PC-3 (cell line): ENCODE results near the gene DTNBP1. TPM values are rescaled to one million over a fixed set of nuclear protein-coding genes. Genes with fewer than 3 reads are reported as not detected.

Experiments
- ATAC-seq: fragments of 200-7000 bp; cut with Tn5 transposase; 2 replicates; pipeline ENCODE4 v1.9.1; 2020; ENCODE audit warnings: mild to moderate bottlenecking, moderate library complexity
- BruUV-seq: library from RNA; stranded (reverse); fragments of 400-500 nt; replicated peaks from 2 replicates; lab custom pipeline; 2021; lab: Mats Ljungman, UMichigan
- CTCF ChIA-PET: fragments of 300-600 bp; sonication (Branson Sonifier 250); formaldehyde crosslinking; loops from one replicate; lab custom pipeline; 2022; ENCODE audit warnings: antibody characterized with exemption; lab: Charles Lee
- POLR2A ChIA-PET: fragments of 300-600 bp; sonication (Branson Sonifier 250); formaldehyde crosslinking; loops from one replicate; lab custom pipeline; 2022; ENCODE audit warnings: antibody characterized with exemption; ENCODE audit not compliant: unreplicated experiment; lab: Charles Lee
- DNase-seq: peaks from one replicate; pipeline ENCODE4 v3.0.0-alpha.2; 2015
- H2AFZ ChIP-seq: fragments of 300-600 bp; sonication (generic); 2 replicates; pipeline ENCODE4 v1.6.0; 2016; ENCODE audit warnings: antibody characterized with exemption, low read length
- H3F3A ChIP-seq: fragments of 300-600 bp; sonication (generic); one replicate; pipeline ENCODE4 v1.6.0; 2017; ENCODE audit warnings: antibody characterized with exemption, low read length, control low read depth, mild to moderate bottlenecking; ENCODE audit not compliant: unreplicated experiment
- H3K27ac ChIP-seq: fragments of 300-600 bp; sonication (generic); 2 replicates; pipeline ENCODE4 v1.5.1; 2016; ENCODE audit warnings: mild to moderate bottlenecking, low read length
- H3K27me3 ChIP-seq: fragments of 300-600 bp; sonication (generic); 2 replicates; pipeline ENCODE4 v1.6.1; 2016; ENCODE audit warnings: low read length, mixed read lengths
- H3K36me3 ChIP-seq: fragments of 300-600 bp; sonication (generic); 2 replicates; pipeline ENCODE4 v1.6.1; 2016; ENCODE audit warnings: low read depth, mixed run types, low read length, mixed read lengths
- H3K4me1 ChIP-seq: fragments of 300-600 bp; sonication (generic); 2 replicates; pipeline ENCODE4 v1.5.1; 2016; ENCODE audit warnings: low read length; ENCODE audit not compliant: insufficient read depth
- H3K4me2 ChIP-seq: fragments of 300-600 bp; sonication (generic); 2 replicates; pipeline ENCODE4 v1.6.0; 2016; ENCODE audit warnings: low read length
- H3K4me3 ChIP-seq: fragments of 300-600 bp; sonication (generic); 2 replicates; pipeline ENCODE4 v1.5.1; 2016; ENCODE audit warnings: mild to moderate bottlenecking, low read length, mixed read lengths
- H3K79me2 ChIP-seq: fragments of 300-600 bp; sonication (generic); 2 replicates; pipeline ENCODE4 v1.6.1; 2017; ENCODE audit warnings: low read length, mixed read lengths
- H3K9ac ChIP-seq: fragments of 300-600 bp; sonication (generic); 2 replicates; pipeline ENCODE4 v1.6.0; 2016; ENCODE audit warnings: mild to moderate bottlenecking, low read length
- H3K9me2 ChIP-seq: fragments of 300-600 bp; sonication (generic); replicated peaks from 2 replicates; pipeline ENCODE4 v1.6.1; 2016; ENCODE audit warnings: mixed run types, low read length, mixed read lengths
- H3K9me3 ChIP-seq: fragments of 300-600 bp; sonication (generic); 2 replicates; pipeline ENCODE4 v1.6.1; 2016; ENCODE audit warnings: low read length, mixed read lengths
- H4K20me1 ChIP-seq: fragments of 300-600 bp; sonication (generic); 2 replicates; pipeline ENCODE4 v1.6.1; 2016; ENCODE audit warnings: low read length, mixed read lengths
- CTCF ChIP-seq: fragments of 300-600 bp; sonication (generic); conservative IDR thresholded peaks from 2 replicates; pipeline ENCODE4 v1.5.1; 2017; ENCODE audit warnings: antibody characterized with exemption, low read depth, mild to moderate bottlenecking, low read length
- EZH2 ChIP-seq: fragments of 300-600 bp; sonication (generic); IDR thresholded peaks from one replicate; pipeline ENCODE4 v1.6.1; 2017; ENCODE audit warnings: antibody characterized with exemption, mild to moderate bottlenecking, low read length; ENCODE audit not compliant: unreplicated experiment
- EZH2phosphoT487 ChIP-seq: fragments of 300-600 bp; sonication (generic); IDR thresholded peaks from 2 replicates; pipeline ENCODE4 v1.6.1; 2018; ENCODE audit warnings: mild to moderate bottlenecking, antibody characterized with exemption, low read length, borderline replicate concordance
- intact Hi-C: fragments of 100-400 bp; cut with micrococcal nuclease; formaldehyde crosslinking; loops from 2 replicates; pipeline ENCODE4 v1.9.0; 2023
- total RNA-seq: library from RNA; depleted of rRNA; stranded (reverse); fragments of >200 nt; gene quantifications from 2 replicates; pipeline ENCODE4 v1.2.3, GENCODE V29; 2014

Gene DTNBP1
- total RNA-seq, 1 experiment from 2014 or later, result 7.9 TPM

- DNase-seq, result no peak
- BruUV-seq, result no TSS peak
These were observed 107.5 kb downstream of the DTNBP1 start for GRCh38 chr6:15555101-15556038.

DNA sequence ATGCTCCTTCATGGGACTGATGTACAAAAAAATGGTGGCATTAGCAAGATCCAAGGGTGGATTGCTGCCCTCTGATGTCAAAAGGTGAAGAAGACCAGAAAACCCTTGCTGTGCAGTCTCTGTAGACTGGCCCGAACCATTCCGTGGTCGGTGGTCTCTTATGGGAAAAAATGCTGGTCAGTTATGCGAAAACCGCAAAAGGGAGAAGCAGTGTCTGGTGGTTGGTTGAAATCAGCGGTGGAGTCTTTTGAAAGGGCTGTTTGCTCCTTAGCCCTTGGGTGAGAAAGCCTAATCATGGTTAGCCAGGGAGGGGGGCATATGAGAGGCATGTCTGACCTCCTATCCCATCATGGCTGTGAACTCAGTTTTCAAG, 108.1 kb downstream of the DTNBP1 start:
- CTCF ChIA-PET, result no interaction called here
- no peak overlapping the region for H3K9ac ChIP-seq
- no peaks in the 10 kb centered on the region for H4K20me1 ChIP-seq

More at GRCh38 chr6:15555101-15556038, 107.5 kb downstream of the DTNBP1 start:
- Histone ChIP-seq H3K27ac (no peak overlapping the region), H3K9me2 (no peaks in the 10 kb centered on the region), H3K9me3 (no peaks in the 10 kb centered on the region), H3K27me3 (no peaks in the 10 kb centered on the region), H2AFZ (no peak overlapping the region), H3K79me2 (no peaks in the 10 kb centered on the region), H3K4me2 (no peak overlapping the region), H3K36me3 (no peaks in the 10 kb centered on the region), H3K9ac (no peak overlapping the region), H4K20me1 (no peaks in the 10 kb centered on the region), H3K4me1 (no peaks in the 10 kb centered on the region), H3F3A (no peaks in the 10 kb centered on the region), H3K4me3 (no peak overlapping the region)
- POLR2A ChIA-PET, result no interaction called here
- intact Hi-C loops, result no loop called here
- CTCF ChIA-PET, result no interaction called here
- TF ChIP-seq EZH2 (no peak), CTCF (no peak), EZH2phosphoT487 (no peak)
- no peak for ATAC-seq

GRCh38 chr6:15553736-15554294, 109.0 kb downstream of the DTNBP1 start:
- ChIA-PET POLR2A (no interaction called here), CTCF (no interaction called here)
- no peaks in the 10 kb centered on the region for H3K79me2 ChIP-seq
- no peaks in the 10 kb centered on the region for H4K20me1 ChIP-seq
- H3K27ac ChIP-seq, result no peak overlapping the region
- H3K36me3 ChIP-seq, result no peaks in the 10 kb centered on the region
- no peaks in the 10 kb centered on the region for H3K4me1 ChIP-seq
- BruUV-seq, result no TSS peak
- no peak overlapping the region for H2AFZ ChIP-seq
- no peaks in the 10 kb centered on the region for H3K27me3 ChIP-seq
- DNase-seq, result no peak
- H3F3A ChIP-seq, result no peaks in the 10 kb centered on the region
- H3K4me3 ChIP-seq, result no peak overlapping the region
- intact Hi-C loops, result no loop called here
- H3K9me2 ChIP-seq, result no peaks in the 10 kb centered on the region
- H3K9me3 ChIP-seq, result no peaks in the 10 kb centered on the region
- H3K4me2 ChIP-seq, result no peak overlapping the region
- H3K9ac ChIP-seq, result no peak overlapping the region
- no peak for ATAC-seq
- TF ChIP-seq CTCF (no peak), EZH2 (no peak), EZH2phosphoT487 (no peak)

More for the DNA sequence above, 108.1 kb downstream of the DTNBP1 start:
- no peaks in the 10 kb centered on the region for H3K79me2 ChIP-seq
- DNase-seq, result no peak
- ATAC-seq, result no peak
- no peak overlapping the region for H3K27ac ChIP-seq
- H3K4me1 ChIP-seq, result no peaks in the 10 kb centered on the region
- H3K9me2 ChIP-seq, result no peaks in the 10 kb centered on the region
- H3K4me2 ChIP-seq, result no peak overlapping the region
- TF ChIP-seq EZH2phosphoT487, result no peak
- no peaks in the 10 kb centered on the region for H3K36me3 ChIP-seq
- H3K4me3 ChIP-seq, result no peak overlapping the region
- H3K9me3 ChIP-seq, result no peaks in the 10 kb centered on the region
- no peaks in the 10 kb centered on the region for H3F3A ChIP-seq
- intact Hi-C loops, result no loop called here
- BruUV-seq, result no TSS peak
- POLR2A ChIA-PET, result no interaction called here
- H3K27me3 ChIP-seq, result no peaks in the 10 kb centered on the region
- no peak overlapping the region for H2AFZ ChIP-seq
